GM18867 (cell line): Measurements from ENCODE around the gene PPP1R2.
"Not testable (repeated sequence)": the region's sequence is repeated elsewhere in the genome, so short reads cannot be mapped to it uniquely, and the experiment has no call there.

ENCODE experiments used
- ATAC-seq: cut with Tn5 transposase; IDR thresholded peaks from one replicate; pipeline ENCODE4 v1.9.1; 2021; ENCODE audit warnings: mild to moderate bottlenecking, moderate library complexity; ENCODE audit not compliant: unreplicated experiment

The PPP1R2 gene

GRCh38 chr3:195540027-195540426 is 3.1 kb downstream of the PPP1R2 start:
- no peak for ATAC-seq

DNA sequence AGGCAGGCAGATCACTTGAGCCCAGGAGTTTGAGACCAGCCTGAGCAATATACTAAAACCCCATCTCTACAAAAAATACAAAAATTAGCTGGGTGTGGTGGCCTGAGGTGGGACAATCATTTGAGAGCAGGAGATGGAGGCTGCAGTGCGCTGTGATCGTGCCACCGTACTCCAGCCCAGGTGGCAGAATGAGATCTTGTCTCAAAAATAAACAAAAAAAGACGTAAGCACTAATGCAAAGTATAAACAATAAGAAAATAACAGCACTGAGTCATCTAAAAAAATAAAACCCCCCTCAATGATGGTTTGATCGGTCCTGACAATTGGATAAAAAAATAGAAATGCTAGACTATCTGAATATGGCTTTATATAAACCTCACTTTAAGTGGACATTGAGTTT is 3.6 kb downstream of the PPP1R2 start:
- no peak for ATAC-seq

GRCh38 chr3:195537995-195538394 is 5.1 kb downstream of the PPP1R2 start:
- ATAC-seq, result peak; percentile 62

DNA sequence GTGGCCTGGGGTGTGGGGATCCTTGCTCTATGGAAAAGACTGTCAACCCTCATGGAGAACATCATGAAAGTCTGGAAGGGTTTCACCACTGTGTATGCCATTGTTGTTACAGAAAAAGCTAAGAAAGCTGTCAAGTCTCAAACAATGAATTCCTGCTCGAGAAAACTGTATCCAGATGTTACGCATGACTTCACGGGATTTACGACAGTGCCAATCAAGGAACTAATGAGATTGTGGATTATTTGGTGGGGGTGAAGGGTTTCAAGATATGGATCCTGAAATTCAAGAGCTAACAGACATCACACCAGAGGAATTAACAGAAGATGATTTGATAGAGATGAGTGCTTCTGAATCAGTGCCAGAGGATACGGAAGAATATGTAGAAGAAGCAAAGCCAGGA is 7.8 kb downstream of the PPP1R2 start:
- no peak for ATAC-seq

DNA sequence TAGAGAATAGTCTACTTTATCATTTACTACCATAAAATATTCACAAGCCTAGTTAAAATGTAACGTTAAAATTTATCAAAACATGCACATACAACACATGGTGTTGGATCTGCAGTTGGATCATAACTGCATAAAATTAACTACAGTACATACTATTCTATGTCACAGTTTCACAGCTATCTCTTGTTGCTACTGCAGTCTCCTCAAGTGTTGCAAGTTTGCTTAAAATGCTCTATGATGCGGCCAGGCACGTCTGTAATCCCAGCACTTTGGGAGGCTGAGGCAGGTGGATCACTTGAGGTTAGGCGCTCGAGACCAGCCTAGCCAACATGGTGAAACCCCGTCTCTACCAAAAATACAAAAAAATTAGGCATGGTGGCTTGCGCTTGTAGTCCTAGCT is 10.3 kb downstream of the PPP1R2 start:
- ATAC-seq, result no peak

DNA sequence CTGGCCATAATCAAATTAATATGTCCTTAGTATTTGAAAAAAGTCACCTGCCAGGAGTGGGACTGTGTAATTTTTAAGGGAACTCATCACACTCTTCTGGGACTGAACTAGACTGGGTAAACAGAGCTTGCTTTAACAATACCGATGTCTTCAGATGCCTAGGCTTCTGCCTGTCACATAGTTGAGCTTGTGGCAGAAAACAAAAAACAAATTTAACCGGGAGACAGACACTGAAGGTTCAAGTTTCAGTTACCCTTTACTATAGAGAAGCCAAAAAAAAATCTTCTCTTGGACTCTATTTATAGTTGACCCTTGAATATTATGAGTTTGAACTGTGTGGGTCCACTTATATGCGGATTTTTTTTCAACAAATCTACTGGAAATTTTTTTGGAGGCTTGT is 10.8 kb downstream of the PPP1R2 start:
- ATAC-seq, result no peak

DNA sequence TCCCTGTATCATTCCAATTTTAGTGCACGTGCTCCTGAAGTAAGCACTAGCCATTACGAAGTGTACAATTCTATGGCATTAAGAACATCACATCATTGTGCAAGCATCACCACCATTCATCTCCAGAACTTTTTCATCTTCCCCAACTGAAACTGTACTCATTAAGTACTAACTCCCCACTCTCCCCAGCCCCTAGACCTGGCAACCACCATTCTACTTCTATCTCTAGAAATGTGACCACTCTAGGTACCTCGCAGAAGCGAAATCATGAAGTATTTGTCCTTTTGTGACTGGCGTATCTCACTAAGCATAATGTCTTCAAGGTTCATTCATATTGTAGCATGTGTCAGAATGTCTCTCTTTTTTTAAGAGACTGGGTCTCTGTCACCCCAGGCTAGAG is 11.4 kb downstream of the PPP1R2 start:
- no peak for ATAC-seq

- no peak for ATAC-seq
These were observed 16.6 kb downstream of the PPP1R2 start for GRCh38 chr3:195526492-195526891.

- ATAC-seq, result no peak
These were observed 18.8 kb downstream of the PPP1R2 start for GRCh38 chr3:195524171-195524896.

- ATAC-seq, result no peak
These were observed 20.7 kb downstream of the PPP1R2 start for GRCh38 chr3:195522254-195523023.

- ATAC-seq, result no peak
These were observed 26.1 kb downstream of the PPP1R2 start for GRCh38 chr3:195517030-195517429.

GRCh38 chr3:195514610-195515235 is 28.4 kb downstream of the PPP1R2 start:
- not testable (repeated sequence) for ATAC-seq

GRCh38 chr3:195512798-195513345 is 30.3 kb downstream of the PPP1R2 start:
- no peak for ATAC-seq

DNA sequence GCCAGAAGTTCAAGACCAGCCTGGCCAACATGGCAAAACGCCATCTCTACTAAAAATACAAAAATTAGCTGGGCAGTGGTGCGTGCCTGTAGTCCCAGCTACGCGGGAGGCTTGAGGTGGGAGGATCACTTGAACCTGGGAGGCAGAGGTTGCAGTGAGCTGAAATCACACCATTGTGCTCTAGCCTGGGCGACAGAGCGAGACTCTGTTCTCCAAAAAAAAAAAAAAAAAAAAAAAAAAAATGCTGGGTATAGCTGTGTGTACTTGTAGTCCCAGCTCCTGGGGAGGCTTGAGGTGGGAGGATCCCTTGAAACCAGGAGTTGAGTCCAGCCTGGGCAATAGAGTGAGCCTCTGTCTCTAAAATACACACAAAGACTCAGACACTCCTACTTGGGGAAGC is 32.0 kb downstream of the PPP1R2 start:
- ATAC-seq, result no peak

GRCh38 chr3:195508185-195508584 is 34.9 kb downstream of the PPP1R2 start:
- no peak for ATAC-seq

DNA sequence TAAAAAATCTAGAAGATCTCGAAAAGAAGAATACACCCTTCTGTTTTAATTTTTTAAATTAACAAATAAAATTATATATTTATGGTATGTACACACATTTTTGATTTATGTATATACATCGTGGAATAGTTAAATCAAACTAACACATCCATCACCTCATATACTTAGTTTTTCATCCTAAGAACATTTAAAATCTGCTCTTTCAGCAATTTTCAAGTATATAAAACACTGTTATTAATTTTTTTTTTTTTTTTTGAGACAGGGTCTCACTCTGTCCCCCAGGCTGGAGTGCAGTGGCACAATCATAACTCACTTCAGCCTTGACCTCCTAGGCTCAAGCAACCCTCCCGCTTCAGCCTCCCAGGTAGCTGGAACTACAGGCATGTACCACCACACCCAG is 67.5 kb downstream of the PPP1R2 start:
- ATAC-seq, result no peak

DNA sequence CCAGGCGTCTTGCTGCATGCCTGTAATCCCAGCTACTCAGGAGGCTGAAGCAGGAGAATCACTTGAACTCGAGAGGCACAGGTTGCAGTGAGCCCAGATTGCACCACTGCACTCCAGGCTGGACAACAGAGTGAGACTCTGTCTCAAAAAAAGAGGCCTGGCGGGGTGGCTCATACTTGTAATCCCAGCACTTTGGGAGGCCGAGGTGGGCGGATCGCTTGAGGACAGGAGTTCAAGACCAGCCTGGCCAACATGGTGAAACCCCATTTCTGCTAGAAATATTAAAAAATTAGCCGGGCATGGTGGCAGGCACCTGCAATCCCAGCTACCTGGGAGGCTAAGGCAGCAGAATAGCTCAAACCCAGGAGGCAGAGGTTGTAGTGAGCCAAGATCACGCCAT is 68.0 kb downstream of the PPP1R2 start:
- not testable (repeated sequence) for ATAC-seq

- no peak for ATAC-seq
These were observed 74.3 kb downstream of the PPP1R2 start for GRCh38 chr3:195468841-195469240.

GRCh38 chr3:195468391-195468776 is 74.7 kb downstream of the PPP1R2 start:
- no peak for ATAC-seq

DNA sequence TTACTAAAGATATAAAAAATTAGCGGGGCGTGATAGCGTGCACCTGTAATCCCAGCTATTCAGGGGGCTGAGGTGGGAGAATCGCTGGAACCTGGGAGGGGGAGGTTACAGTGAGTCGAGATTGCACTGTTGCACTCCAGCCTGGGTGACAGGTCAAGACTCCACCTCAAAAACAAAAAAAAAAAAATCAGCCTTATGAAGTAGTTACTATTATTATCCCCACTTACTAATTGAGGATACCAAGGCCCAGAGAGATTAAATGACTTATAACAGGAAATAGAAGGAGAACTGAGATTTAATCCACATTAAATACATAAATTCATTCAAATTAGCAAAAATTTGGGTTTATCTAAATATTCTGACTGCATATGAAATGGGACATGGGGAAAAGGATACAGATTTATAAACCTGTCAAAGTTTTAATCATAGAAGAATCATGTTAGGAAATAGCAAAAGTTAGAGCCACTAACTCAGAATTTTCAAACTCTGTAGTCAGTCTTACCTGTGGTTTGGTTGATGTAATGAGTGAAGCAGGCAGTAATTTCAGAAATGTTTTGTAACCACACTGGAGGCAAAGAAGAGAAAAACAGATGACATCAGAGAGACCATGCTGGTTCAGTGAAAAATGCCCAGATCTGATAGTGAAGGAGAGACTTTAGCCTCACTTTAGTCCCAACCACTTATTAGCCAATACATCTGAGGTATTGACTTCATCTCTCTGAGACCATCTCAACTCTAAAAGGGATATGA is 75.3 kb downstream of the PPP1R2 start:
- no peak for ATAC-seq

GRCh38 chr3:195466251-195466650 is 76.9 kb downstream of the PPP1R2 start:
- no peak for ATAC-seq
